Mammary epithelial cell (primary cell): ENCODE results near the gene SLC1A1.

Experiments
- CTCF ChIP-seq, 2 donors: IDR thresholded peaks in 1 of 2; conservative IDR thresholded peaks in 1 of 2; 2 replicates each; pipeline ENCODE4 v1.5.1; 2011 to 2012; ENCODE audit warnings: inconsistent platforms in 2 of 2, low read length in 2 of 2, mild to moderate bottlenecking in 2 of 2, control low read depth in 1 of 2, low read depth in 1 of 2; ENCODE audit not compliant: insufficient read depth in 1 of 2; ENCODE audit errors: extremely low read depth in 1 of 2
- EZH2 ChIP-seq: IDR thresholded peaks from 2 replicates; pipeline ENCODE4 v1.6.1; 2012; ENCODE audit warnings: low read length, inconsistent platforms, borderline replicate concordance

- TF ChIP-seq CTCF (conservative IDR thresholded peaks at IDR 0.05 in 1 of 2, IDR thresholded peaks at IDR 0.05 in 1 of 2; ENCODE audit: extremely low read depth in 1 of 2, insufficient read depth in 1 of 2, low read depth in 1 of 2, low read length in 2 of 2) (no peak), EZH2 (no peak)
These were observed 94.4 kb downstream of the SLC1A1 start for GRCh38 chr9:4584636-4585035.
